ENCODE measurements around the gene SVOPL.

SVOPL gene

DNA sequence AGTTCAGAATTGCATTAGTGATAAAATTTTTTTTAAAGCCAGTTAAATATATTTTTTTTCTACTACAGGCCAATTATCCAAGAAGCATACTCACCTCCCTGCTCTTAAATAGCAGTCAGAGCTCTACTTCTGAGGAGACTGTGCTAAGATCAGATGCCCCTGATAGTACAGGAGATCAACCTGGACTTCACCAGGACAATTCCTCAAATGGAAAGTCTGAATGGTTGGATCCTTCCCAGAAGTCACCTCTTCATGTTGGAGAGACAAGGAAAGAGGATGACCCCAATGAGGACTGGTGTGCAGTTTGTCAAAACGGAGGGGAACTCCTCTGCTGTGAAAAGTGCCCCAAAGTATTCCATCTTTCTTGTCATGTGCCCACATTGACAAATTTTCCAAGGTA lies 122.0 kb downstream of the SVOPL start:
- Histone ChIP-seq H3K27ac (ENCODE audit: low read length) (no peak overlapping the region), H3K9ac (ENCODE audit: low read length) (no peak overlapping the region), H3K4me3 (ENCODE audit: low read length) (no peak overlapping the region), H2AFZ (ENCODE audit: low read length) (no peak overlapping the region), H3K79me2 (ENCODE audit: low read length) (no peaks in the 10 kb centered on the region), H3K4me1 (ENCODE audit: low read length) (no peaks in the 10 kb centered on the region), H3K9me3 (replicated peaks; ENCODE audit: insufficient read depth, low read length) (no peaks in the 10 kb centered on the region), H3K27me3 (replicated peaks; ENCODE audit: insufficient read depth, low read length) (no peaks in the 10 kb centered on the region), H3K36me3 (replicated peaks; ENCODE audit: insufficient read depth, low read length) (no peaks in the 10 kb centered on the region; the same call in none of the 2 replicates), H4K20me1 (ENCODE audit: insufficient read depth, low read length) (no peaks in the 10 kb centered on the region), H3K4me2 (ENCODE audit: low read depth, low read length) (no peak overlapping the region), H3K9me2 (replicated peaks; ENCODE audit: insufficient read depth, low read length) (no peaks in the 10 kb centered on the region), H3F3A (ENCODE audit: insufficient read depth, low read length) (no peaks in the 10 kb centered on the region)
- TF ChIP-seq EZH2phosphoT487 (IDR thresholded peaks at IDR 0.05; ENCODE audit: low read length) (no peak), CTCF (IDR thresholded peaks at IDR 0.05; ENCODE audit: low read length) (no peak), EZH2 (optimal IDR thresholded peaks at IDR 0.05; ENCODE audit: low read depth, low read length) (no peak)
- no peak for DNase-seq

GRCh38 chr7:138575897-138576428 lies 125.2 kb downstream of the SVOPL start:
- H3F3A ChIP-seq (ENCODE audit: insufficient read depth, low read length), result no peaks in the 10 kb centered on the region
- no peaks in the 10 kb centered on the region for H3K9me3 ChIP-seq (replicated peaks; ENCODE audit: insufficient read depth, low read length)
- no peaks in the 10 kb centered on the region for H3K79me2 ChIP-seq (ENCODE audit: low read length)
- no peak overlapping the region for H3K4me3 ChIP-seq (ENCODE audit: low read length)
- no peaks in the 10 kb centered on the region for H3K9me2 ChIP-seq (replicated peaks; ENCODE audit: insufficient read depth, low read length)
- no peaks in the 10 kb centered on the region for H3K4me1 ChIP-seq (ENCODE audit: low read length)
- no peaks in the 10 kb centered on the region; the same call in 1 of the 2 replicates for H3K36me3 ChIP-seq (replicated peaks; ENCODE audit: insufficient read depth, low read length)
- DNase-seq, result no peak
- no peak overlapping the region for H2AFZ ChIP-seq (ENCODE audit: low read length)
- H3K27me3 ChIP-seq (replicated peaks; ENCODE audit: insufficient read depth, low read length), result no peaks in the 10 kb centered on the region
- H3K9ac ChIP-seq (ENCODE audit: low read length), result no peak overlapping the region
- H3K4me2 ChIP-seq (ENCODE audit: low read depth, low read length), result no peak overlapping the region
- no peaks in the 10 kb centered on the region for H4K20me1 ChIP-seq (ENCODE audit: insufficient read depth, low read length)
- H3K27ac ChIP-seq (ENCODE audit: low read length), result no peak overlapping the region
- no peak for TF ChIP-seq CTCF (IDR thresholded peaks at IDR 0.05; ENCODE audit: low read length)
- TF ChIP-seq EZH2 (optimal IDR thresholded peaks at IDR 0.05; ENCODE audit: low read depth, low read length), result no peak
- TF ChIP-seq EZH2phosphoT487 (IDR thresholded peaks at IDR 0.05; ENCODE audit: low read length), result no peak

- no peak overlapping the region for H3K4me2 ChIP-seq (ENCODE audit: low read depth, low read length)
- no peak for DNase-seq
- H4K20me1 ChIP-seq (ENCODE audit: insufficient read depth, low read length), result no peaks in the 10 kb centered on the region
- H3K4me3 ChIP-seq (ENCODE audit: low read length), result no peak overlapping the region
- H3K4me1 ChIP-seq (ENCODE audit: low read length), result no peaks in the 10 kb centered on the region
- no peaks in the 10 kb centered on the region for H3K27me3 ChIP-seq (replicated peaks; ENCODE audit: insufficient read depth, low read length)
- H3K9ac ChIP-seq (ENCODE audit: low read length), result no peak overlapping the region
- no peak for TF ChIP-seq EZH2phosphoT487 (IDR thresholded peaks at IDR 0.05; ENCODE audit: low read length)
- no peak for TF ChIP-seq EZH2 (optimal IDR thresholded peaks at IDR 0.05; ENCODE audit: low read depth, low read length)
- TF ChIP-seq CTCF (IDR thresholded peaks at IDR 0.05; ENCODE audit: low read length), result no peak
- no peak overlapping the region for H3K27ac ChIP-seq (ENCODE audit: low read length)
- H3K79me2 ChIP-seq (ENCODE audit: low read length), result no peaks in the 10 kb centered on the region
- H3K36me3 ChIP-seq (replicated peaks; ENCODE audit: insufficient read depth, low read length), result peaks cover 4% of the 10 kb centered on the region; the same call in 1 of the 2 replicates
- no peaks in the 10 kb centered on the region for H3K9me2 ChIP-seq (replicated peaks; ENCODE audit: insufficient read depth, low read length)
- H2AFZ ChIP-seq (ENCODE audit: low read length), result no peak overlapping the region
- no peaks in the 10 kb centered on the region for H3K9me3 ChIP-seq (replicated peaks; ENCODE audit: insufficient read depth, low read length)
- no peaks in the 10 kb centered on the region for H3F3A ChIP-seq (ENCODE audit: insufficient read depth, low read length)
These were observed 127.4 kb downstream of the SVOPL start for GRCh38 chr7:138573741-138574140.

Measured in MM.1S (cell line).